Measurements from ENCODE around the gene CHD5. TPM values are rescaled to one million over a fixed set of nuclear protein-coding genes. Genes with fewer than 3 reads are reported as not detected.

The CHD5 gene
- polyA plus RNA-seq, 4 donors, result 0.21 to 0.43 (median 0.35) TPM

DNA sequence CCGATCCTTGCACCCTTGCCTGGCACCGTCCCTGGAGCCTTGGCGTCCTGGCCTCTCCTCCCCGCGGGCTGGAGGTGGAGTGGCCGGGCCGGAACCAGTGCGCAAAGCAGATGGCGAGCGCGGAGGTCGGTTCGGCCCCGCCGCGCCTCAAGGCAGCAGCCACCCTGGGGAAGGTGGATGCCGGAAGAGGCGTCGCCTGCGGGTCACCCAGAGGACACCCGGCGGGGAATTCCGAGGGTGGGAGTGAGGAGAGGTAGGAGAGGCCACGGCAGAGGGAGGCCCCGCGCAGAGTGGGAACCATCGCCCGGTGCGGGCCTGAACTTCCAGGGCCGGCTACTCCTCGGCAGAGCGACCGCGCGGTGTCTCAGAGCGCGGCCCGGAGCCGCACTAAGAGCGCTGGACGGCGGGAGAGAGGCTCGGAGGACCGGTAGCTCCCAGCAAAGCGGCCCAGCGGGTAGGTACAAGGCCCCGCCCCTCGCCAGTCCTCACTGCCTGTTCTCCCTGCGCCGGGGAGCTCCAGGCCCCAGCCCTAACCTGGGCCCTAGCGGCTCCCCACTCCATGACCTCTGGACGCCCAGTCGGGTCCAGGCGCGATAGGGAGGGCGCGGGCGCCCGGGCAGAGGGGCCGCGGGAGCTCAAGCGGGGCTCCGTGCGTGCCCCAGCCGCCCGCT, 25.9 kb upstream of the CHD5 start, which contains the start of gene RNF207:
RNF207 (plus strand) TSS at position 271 of the 671 bp plus-strand sequence. CDS start 417 bp downstream, outside the sequence.
- peak in 2 of 4 donors; percentile 54 to 58 for DNase-seq (ENCODE audit: low read depth in 4 of 4, low spot score in 3 of 4)

GRCh38 chr1:6202256-6202655, 22.1 kb upstream of the CHD5 start:
- DNase-seq (ENCODE audit: low read depth in 4 of 4, low spot score in 3 of 4), result no peak

- DNase-seq (ENCODE audit: low read depth in 4 of 4, low spot score in 3 of 4), result no peak
These were observed 20.2 kb upstream of the CHD5 start for GRCh38 chr1:6200188-6200809.

- peak; percentile 93 to 99 (median 98) for DNase-seq (ENCODE audit: low read depth in 4 of 4, low spot score in 3 of 4)
These were observed 19.4 kb upstream of the CHD5 start, which contains the start of gene RPL22 for GRCh38 chr1:6199298-6200187. TSS of gene RPL22 (minus strand) at chr1:6199595. CDS start at chr1:6199573, 22 bp downstream.

DNA sequence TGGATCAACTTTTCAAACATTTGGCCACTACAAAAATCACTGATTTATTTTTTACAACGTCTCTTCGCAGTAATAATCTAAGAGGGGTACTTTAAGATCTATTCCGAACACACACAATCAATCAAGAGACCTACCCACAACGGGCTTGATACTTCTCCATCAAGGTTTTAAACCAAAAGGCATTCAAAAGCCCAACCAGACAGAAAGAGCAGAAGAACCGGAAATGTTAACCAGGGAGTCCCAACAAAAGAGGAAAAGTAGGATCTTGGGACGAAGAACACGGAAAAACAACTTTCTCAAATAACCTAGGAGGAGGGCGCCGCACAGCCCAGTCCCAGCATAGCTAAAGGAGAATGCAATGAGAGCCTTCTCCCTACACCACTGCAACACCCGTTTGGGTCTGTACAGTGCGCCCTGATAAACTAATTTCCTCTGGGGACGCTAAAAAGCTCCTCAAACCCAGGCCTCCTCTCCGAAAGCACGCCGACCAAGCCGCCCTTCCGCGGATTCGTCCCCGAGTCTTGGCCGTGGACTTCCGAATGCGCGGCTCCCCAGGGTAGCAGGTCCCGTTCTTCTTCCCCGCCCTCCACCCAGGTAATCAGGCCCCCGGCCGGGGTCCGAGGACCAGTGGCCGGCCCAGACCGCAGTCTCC, 18.7 kb upstream of the CHD5 start:
- DNase-seq (ENCODE audit: low read depth in 4 of 4, low spot score in 3 of 4), result no peak

GRCh38 chr1:6197746-6198427, 17.8 kb upstream of the CHD5 start:
- DNase-seq (ENCODE audit: low read depth in 4 of 4, low spot score in 3 of 4), result no peak

DNA sequence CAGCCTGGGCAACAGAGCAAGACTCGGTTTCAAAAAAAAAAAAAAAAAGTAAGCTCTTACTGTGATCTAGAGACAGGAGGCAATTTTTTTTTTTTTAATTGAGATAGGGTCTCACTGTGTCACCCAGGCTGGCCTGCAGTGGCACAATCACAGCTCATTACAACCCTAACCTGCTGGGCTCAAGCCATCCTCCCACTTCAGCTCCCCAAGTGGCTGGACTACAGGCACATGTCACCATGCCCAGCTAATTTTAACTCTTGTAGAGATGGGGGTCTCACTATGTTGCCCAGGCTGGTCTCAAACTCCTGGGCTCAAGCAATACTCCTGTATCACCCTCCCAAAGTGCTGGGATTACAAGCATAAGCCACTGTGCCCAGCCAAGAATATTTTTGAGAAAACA, 11.8 kb upstream of the CHD5 start:
- no peak for DNase-seq (ENCODE audit: low read depth in 4 of 4, low spot score in 3 of 4)

- no peak for DNase-seq (ENCODE audit: low read depth in 4 of 4, low spot score in 3 of 4)
These were observed 8.3 kb upstream of the CHD5 start for GRCh38 chr1:6188466-6188865.

- no peak for DNase-seq (ENCODE audit: low read depth in 4 of 4, low spot score in 3 of 4)
These were observed 5.7 kb upstream of the CHD5 start for GRCh38 chr1:6185635-6186382.

- no peak for DNase-seq (ENCODE audit: low read depth in 4 of 4, low spot score in 3 of 4)
These were observed 5.0 kb upstream of the CHD5 start for GRCh38 chr1:6185151-6185550.

- no peak for DNase-seq (ENCODE audit: low read depth in 4 of 4, low spot score in 3 of 4)
These were observed 4.1 kb upstream of the CHD5 start for GRCh38 chr1:6184083-6184783.

DNA sequence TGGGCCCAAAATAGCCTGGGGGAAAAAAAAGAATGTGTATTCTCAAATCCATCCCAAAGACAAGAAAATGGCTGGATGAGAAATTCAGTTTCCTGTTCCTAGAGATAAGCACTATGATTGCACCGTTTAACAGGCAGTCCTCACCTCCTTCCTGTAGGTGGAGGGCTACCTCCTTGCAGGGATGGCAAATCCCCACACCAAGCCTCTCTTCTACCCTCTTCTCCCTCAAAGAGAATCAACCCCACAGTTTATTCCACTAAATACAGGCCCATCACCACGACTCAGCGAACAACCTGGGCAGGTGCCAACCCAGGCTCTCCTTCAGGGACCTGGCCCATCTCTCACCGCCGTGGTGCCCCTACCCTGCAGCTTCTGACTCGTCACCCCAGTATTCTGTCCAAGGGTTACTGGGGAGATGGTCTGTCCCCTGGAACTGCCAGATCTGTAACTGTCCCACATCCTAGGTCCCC, 3.4 kb upstream of the CHD5 start:
- no peak for DNase-seq (ENCODE audit: low read depth in 4 of 4, low spot score in 3 of 4)

DNA sequence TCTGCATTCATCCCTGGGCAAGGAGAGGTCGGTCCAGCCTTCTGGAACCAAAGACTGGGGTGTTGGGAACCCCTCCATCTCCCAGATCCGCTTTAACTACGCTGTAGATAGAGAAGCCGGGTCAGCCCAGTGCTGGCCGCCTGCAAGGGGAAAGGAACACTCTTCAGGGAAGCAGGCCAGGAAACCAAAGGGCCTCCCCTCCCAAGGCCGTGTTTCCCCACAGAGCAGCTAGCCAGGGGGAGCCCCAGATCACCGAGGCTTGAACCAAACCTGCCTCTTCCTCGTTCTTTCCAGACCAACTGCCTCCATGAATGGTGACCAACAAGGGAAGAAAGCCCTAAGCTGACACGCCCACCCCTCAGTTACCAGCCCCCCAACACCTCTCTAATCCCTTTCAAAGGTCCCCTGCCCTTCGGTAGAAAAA, 1.2 kb upstream of the CHD5 start:
- no peak for DNase-seq (ENCODE audit: low read depth in 4 of 4, low spot score in 3 of 4)

DNA sequence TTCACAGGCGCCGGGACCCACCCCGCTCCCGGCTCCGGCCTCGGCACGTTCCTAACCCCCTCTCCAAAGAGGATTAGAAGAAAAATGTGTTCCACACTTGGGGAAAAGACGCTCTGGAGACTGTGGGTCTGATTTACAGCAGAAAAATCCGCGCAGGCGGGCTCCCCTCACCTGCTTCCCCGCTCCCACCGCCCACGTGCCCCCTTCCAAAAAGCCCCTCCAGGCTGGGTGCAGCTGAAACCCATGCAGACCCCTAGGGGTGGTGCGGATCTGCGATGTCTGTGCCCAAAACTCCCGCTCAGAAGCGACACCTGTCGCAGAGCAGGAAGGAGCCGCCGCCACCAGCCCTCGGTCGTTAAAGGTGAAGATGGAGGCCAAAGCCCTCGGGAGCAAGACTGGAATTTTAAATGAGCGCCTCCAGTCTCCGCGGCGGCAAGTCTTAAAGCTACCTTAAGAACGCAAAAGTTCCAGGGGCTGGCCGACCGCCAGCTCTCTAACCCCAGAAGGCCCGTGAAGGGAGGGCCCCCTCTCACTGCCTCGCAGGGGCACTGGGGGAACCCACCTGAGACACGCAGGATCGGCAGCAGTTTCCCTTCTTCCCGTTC, 688 bp upstream of the CHD5 start:
- no peak for DNase-seq (ENCODE audit: low read depth in 4 of 4, low spot score in 3 of 4)

GRCh38 chr1:6179564-6180175, 451 bp downstream of the CHD5 start:
- DNase-seq (ENCODE audit: low read depth in 4 of 4, low spot score in 3 of 4), result no peak

DNA sequence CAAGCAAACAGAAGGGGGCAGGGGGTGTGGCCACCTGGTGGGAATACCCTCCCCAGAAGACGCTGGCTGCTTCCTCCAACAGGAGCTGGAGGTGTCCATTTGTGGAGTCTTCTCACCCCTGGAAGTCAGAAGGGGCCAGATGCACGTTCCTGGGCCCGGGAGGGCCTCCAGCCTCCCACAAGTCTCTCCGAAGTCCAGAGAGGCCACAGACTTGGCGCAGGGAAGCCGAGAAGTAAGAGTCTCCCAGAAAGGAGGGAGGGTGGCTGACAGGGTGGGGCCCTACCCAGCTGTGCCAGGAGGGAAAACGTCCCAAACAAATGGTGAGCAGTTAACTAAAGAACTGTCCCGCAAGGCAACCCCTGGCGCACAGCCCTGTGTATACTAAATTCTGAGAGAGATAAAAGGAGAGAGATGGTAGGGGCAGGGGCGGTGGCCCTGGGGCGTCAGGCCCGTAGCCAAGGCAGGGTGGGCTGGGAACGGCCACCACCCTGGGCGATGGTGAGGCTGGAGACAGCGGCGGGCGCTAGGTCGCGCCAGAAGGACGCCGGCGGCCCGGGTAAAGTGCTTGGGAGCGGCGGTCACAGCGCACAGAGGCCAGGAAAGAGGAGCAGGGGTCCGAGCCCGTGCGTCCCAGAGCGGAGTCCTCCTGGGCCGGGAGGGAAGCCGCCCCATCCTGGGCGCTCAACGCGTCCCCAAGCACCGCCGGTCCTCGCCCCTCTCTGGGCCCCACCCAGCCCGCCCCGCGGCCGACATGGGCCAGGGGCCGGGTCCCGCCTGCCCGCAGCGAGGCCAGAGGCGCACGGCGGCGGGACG, 1.2 kb downstream of the CHD5 start:
- no peak for DNase-seq (ENCODE audit: low read depth in 4 of 4, low spot score in 3 of 4)

Data from right renal pelvis (tissue), 4 donors.